ENCODE results near the gene MRGPRG.

Gene MRGPRG

DNA sequence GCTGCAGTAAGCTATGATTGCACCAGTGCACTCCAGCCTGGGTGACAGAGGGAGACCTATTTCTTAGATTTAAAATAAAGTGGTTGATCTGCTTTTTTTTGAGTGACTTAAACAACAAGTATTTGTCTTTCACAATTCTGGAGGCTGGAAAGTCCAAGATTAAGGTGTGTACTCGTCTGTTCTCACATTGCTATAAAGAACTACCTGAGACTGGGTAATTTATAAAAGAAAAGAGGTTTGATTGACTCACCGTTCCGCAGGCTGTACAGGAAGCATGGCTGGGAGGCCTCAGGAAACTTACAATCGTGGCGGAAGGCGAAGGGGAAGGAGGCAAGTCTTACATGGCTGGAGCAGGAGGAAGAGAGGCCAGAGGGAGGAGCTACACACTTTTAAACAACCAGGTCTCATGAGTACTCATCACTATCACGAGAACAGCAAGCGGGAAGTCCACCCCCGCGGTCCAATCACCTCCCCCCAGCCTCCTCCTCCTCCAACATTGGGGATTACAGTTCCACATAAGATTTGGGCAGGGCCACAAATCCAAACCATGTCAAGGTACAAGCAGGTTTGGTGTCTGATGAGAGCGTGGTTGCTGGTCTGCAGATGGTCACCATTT lies 33.8 kb downstream of the MRGPRG start:
- Histone ChIP-seq H3K27ac (ENCODE audit: low read depth, low read length) (no peak overlapping the region), H3K9me3 (ENCODE audit: control insufficient read depth in 1 of 2, low read length in 2 of 2) (no peaks in the 10 kb centered on the region), H3K27me3 (ENCODE audit: control insufficient read depth in 1 of 2, insufficient read depth in 2 of 2, low read length in 2 of 2) (no peaks in the 10 kb centered on the region), H3K4me3 (ENCODE audit: low read depth in 1 of 2, low read length in 2 of 2) (no peak overlapping the region), H3K4me1 (ENCODE audit: control insufficient read depth in 1 of 2, insufficient read depth in 2 of 2, low read length in 2 of 2) (no peaks in the 10 kb centered on the region), H3K9ac (ENCODE audit: low read depth in 1 of 2, low read length in 2 of 2) (no peak overlapping the region), H3K36me3 (ENCODE audit: control insufficient read depth in 1 of 2, insufficient read depth in 2 of 2, low read length in 2 of 2) (no peaks in the 10 kb centered on the region)

DNA sequence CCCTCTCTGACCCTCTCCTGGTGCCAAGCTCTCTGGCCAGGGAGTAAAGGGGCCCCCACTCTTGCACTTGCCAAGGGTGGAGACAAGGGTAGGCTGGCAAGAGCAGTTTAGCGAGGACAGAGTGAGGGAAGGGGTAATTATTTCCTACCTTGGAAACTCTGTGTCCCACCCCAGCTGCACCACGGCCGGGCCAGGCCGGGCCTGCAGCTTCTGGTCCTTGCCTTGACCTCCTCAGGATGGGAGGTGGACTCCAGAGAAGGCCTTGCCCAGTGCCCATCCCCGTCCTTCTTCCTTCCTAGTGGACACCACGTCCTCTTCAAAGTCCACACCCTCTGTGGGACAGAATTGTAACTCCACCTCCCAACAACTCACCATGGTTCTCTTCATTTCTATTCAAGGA lies 35.1 kb downstream of the MRGPRG start:
- Histone ChIP-seq H3K4me3 (ENCODE audit: low read depth in 1 of 2, low read length in 2 of 2) (no peak overlapping the region), H3K9me3 (ENCODE audit: control insufficient read depth in 1 of 2, low read length in 2 of 2) (no peaks in the 10 kb centered on the region), H3K4me1 (ENCODE audit: control insufficient read depth in 1 of 2, insufficient read depth in 2 of 2, low read length in 2 of 2) (no peaks in the 10 kb centered on the region), H3K36me3 (ENCODE audit: control insufficient read depth in 1 of 2, insufficient read depth in 2 of 2, low read length in 2 of 2) (no peaks in the 10 kb centered on the region), H3K27me3 (ENCODE audit: control insufficient read depth in 1 of 2, insufficient read depth in 2 of 2, low read length in 2 of 2) (no peaks in the 10 kb centered on the region), H3K27ac (ENCODE audit: low read depth, low read length) (no peak overlapping the region), H3K9ac (ENCODE audit: low read depth in 1 of 2, low read length in 2 of 2) (no peak overlapping the region)

DNA sequence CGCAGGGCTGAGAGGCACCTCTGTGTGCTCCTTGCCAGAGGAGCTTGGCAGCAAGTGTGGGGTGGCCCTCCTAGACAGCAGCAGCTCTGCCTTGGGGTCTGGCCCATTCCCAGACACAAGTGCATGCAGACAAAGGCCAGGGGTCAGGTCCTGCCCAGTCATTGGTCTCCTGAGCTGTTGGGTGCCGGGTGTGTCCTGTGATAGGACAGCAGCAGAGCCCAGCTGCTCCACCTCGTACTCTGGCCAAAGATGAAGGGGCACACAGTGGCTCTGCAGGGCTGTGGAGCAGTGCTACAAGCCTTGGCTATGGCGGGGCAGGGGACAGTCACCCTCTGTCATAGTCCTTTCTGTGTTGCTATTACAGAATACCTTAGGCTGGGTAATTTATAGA lies 36.2 kb downstream of the MRGPRG start:
- Histone ChIP-seq H3K36me3 (ENCODE audit: control insufficient read depth in 1 of 2, insufficient read depth in 2 of 2, low read length in 2 of 2) (no peaks in the 10 kb centered on the region), H3K4me1 (ENCODE audit: control insufficient read depth in 1 of 2, insufficient read depth in 2 of 2, low read length in 2 of 2) (no peaks in the 10 kb centered on the region), H3K4me3 (ENCODE audit: low read depth in 1 of 2, low read length in 2 of 2) (no peak overlapping the region), H3K27me3 (ENCODE audit: control insufficient read depth in 1 of 2, insufficient read depth in 2 of 2, low read length in 2 of 2) (no peaks in the 10 kb centered on the region), H3K9me3 (ENCODE audit: control insufficient read depth in 1 of 2, low read length in 2 of 2) (no peaks in the 10 kb centered on the region), H3K27ac (ENCODE audit: low read depth, low read length) (no peak overlapping the region), H3K9ac (ENCODE audit: low read depth in 1 of 2, low read length in 2 of 2) (no peak overlapping the region)

DNA sequence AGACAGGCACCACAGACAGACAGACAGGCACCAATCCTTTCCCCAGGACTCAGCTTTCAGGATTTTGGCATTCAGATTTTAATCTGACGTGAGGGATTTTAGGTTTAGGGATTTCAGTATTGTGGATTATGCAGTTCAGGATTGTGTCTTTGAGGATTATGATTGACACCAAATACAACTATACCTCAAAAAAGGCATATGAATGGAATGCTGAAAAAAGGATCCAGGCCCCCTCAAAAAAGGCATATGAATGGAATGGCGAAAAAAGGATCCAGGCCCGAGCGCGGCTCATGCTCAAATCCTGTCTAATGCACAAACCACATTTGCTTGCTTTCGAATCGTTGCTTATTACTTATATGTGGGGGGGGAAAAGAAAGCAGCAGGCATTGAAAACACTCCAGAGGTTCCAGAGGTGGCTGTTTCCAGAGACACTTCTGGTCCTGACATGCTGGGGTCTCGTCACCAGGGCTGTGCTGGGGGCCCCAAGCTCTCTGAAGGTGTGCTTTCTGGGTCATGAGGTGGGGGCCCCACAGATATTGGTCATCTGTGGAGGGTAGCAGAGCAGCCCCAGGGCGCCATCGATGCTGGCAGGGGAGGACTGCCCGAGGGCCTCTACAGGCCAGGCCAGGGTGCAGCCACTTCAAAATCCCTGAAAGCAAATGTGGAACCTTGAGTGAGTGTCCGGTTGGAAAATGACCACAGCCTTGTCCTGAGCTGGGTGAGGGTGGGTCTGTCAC lies 36.7 kb downstream of the MRGPRG start:
- no peaks in the 10 kb centered on the region for H3K27me3 ChIP-seq (ENCODE audit: control insufficient read depth in 1 of 2, insufficient read depth in 2 of 2, low read length in 2 of 2)
- H3K27ac ChIP-seq (ENCODE audit: low read depth, low read length), result no peak overlapping the region
- H3K4me1 ChIP-seq (ENCODE audit: control insufficient read depth in 1 of 2, insufficient read depth in 2 of 2, low read length in 2 of 2), result no peaks in the 10 kb centered on the region
- H3K36me3 ChIP-seq (ENCODE audit: control insufficient read depth in 1 of 2, insufficient read depth in 2 of 2, low read length in 2 of 2), result no peaks in the 10 kb centered on the region
- no peak overlapping the region for H3K4me3 ChIP-seq (ENCODE audit: low read depth in 1 of 2, low read length in 2 of 2)
- H3K9me3 ChIP-seq (ENCODE audit: control insufficient read depth in 1 of 2, low read length in 2 of 2), result no peaks in the 10 kb centered on the region
- H3K9ac ChIP-seq (ENCODE audit: low read depth in 1 of 2, low read length in 2 of 2), result no peak overlapping the region

DNA sequence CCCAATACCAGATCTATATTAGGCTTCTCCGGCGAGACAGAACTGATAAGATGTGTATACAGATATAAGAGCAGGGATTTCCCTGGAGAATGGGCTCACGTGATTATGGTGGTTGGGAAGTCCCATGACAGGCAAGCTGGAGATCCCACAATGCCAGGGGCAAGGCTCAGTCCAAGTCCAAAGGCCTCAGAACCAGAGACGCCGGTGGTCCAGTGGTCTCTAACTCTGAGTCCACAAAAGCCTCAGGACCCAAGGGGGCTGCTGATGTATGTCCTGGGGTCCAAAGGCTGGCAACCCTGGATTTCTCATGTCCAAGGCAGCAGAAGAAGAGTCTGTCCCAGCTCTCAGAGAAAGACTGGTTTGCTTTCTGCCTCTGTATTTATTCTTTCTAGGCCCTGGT lies 37.7 kb downstream of the MRGPRG start:
- Histone ChIP-seq H3K9me3 (ENCODE audit: control insufficient read depth in 1 of 2, low read length in 2 of 2) (peaks cover 4 to 6% of the 10 kb centered on the region in 2 donors), H3K4me3 (ENCODE audit: low read depth in 1 of 2, low read length in 2 of 2) (no peak overlapping the region), H3K27me3 (ENCODE audit: control insufficient read depth in 1 of 2, insufficient read depth in 2 of 2, low read length in 2 of 2) (no peaks in the 10 kb centered on the region), H3K36me3 (ENCODE audit: control insufficient read depth in 1 of 2, insufficient read depth in 2 of 2, low read length in 2 of 2) (no peaks in the 10 kb centered on the region), H3K4me1 (ENCODE audit: control insufficient read depth in 1 of 2, insufficient read depth in 2 of 2, low read length in 2 of 2) (no peaks in the 10 kb centered on the region), H3K9ac (ENCODE audit: low read depth in 1 of 2, low read length in 2 of 2) (no peak overlapping the region), H3K27ac (ENCODE audit: low read depth, low read length) (no peak overlapping the region)

DNA sequence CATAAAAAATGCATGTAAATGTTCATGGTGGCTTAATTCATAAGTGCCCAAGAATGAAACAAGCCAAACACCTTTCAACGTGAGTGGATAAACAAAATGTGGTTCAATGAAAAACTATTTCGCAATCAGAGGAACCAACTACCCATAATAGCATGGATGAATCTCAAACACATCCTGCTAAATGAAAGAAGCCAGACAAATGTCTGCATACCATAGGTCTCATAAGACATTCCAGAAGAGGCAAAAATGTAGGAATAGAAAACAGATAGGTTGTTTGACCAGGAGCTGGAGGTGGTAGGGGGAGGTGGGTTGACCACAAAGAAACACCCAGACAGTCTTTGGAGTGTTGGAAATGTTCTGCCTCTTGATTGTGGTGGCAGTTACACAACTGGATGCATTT lies 40.3 kb downstream of the MRGPRG start:
- Histone ChIP-seq H3K9me3 (ENCODE audit: control insufficient read depth in 1 of 2, low read length in 2 of 2) (peaks cover 6% of the 10 kb centered on the region in 2 donors), H3K27me3 (ENCODE audit: control insufficient read depth in 1 of 2, insufficient read depth in 2 of 2, low read length in 2 of 2) (no peaks in the 10 kb centered on the region), H3K4me3 (ENCODE audit: low read depth in 1 of 2, low read length in 2 of 2) (no peak overlapping the region), H3K36me3 (ENCODE audit: control insufficient read depth in 1 of 2, insufficient read depth in 2 of 2, low read length in 2 of 2) (no peaks in the 10 kb centered on the region), H3K4me1 (ENCODE audit: control insufficient read depth in 1 of 2, insufficient read depth in 2 of 2, low read length in 2 of 2) (no peaks in the 10 kb centered on the region), H3K9ac (ENCODE audit: low read depth in 1 of 2, low read length in 2 of 2) (no peak overlapping the region), H3K27ac (ENCODE audit: low read depth, low read length) (no peak overlapping the region)

DNA sequence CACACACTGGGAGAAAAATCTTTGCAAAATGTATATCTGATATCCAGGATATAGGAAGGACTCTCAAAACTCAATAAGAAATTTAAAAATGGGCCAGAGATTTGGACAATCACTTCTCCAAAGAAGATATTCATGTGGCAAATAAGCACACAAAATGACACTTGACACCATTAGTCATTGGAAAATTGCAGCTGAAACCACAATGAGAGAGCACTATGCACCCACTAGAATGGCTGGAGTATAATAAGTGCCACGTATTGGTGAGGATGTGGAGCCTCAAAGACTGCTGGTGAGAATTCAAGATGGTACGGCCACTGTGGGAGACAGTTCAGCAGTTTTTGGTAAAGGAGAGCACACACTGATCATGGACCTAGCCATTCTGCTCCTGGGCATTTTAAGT lies 40.7 kb downstream of the MRGPRG start:
- no peak overlapping the region for H3K9ac ChIP-seq (ENCODE audit: low read depth in 1 of 2, low read length in 2 of 2)
- no peak overlapping the region for H3K27ac ChIP-seq (ENCODE audit: low read depth, low read length)
- H3K36me3 ChIP-seq (ENCODE audit: control insufficient read depth in 1 of 2, insufficient read depth in 2 of 2, low read length in 2 of 2), result no peaks in the 10 kb centered on the region
- H3K9me3 ChIP-seq (ENCODE audit: control insufficient read depth in 1 of 2, low read length in 2 of 2), result peaks cover 6% of the 10 kb centered on the region in 2 donors
- no peaks in the 10 kb centered on the region for H3K27me3 ChIP-seq (ENCODE audit: control insufficient read depth in 1 of 2, insufficient read depth in 2 of 2, low read length in 2 of 2)
- no peak overlapping the region for H3K4me3 ChIP-seq (ENCODE audit: low read depth in 1 of 2, low read length in 2 of 2)
- H3K4me1 ChIP-seq (ENCODE audit: control insufficient read depth in 1 of 2, insufficient read depth in 2 of 2, low read length in 2 of 2), result no peaks in the 10 kb centered on the region

DNA sequence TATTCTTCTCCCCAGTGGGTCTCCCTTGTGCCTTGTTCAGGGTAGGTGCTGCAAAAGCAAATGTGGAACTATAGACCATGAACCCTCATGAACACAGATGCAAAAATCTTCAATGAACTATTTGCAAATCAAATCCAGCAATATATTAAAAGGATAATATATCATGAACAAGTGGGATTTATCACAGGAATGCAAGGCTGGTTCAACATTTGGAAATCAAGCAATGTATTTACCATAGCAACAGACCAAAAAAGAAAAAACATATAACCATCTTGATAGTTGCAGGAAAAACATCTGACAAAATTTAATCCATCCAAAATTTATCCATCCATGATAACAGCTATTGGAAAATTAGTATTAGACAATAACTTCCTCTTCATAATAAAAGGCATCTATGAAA lies 42.1 kb downstream of the MRGPRG start:
- H3K27me3 ChIP-seq (ENCODE audit: control insufficient read depth in 1 of 2, insufficient read depth in 2 of 2, low read length in 2 of 2), result peaks cover 0 to 5% of the 10 kb centered on the region in 2 donors
- no peak overlapping the region for H3K9ac ChIP-seq (ENCODE audit: low read depth in 1 of 2, low read length in 2 of 2)
- no peaks in the 10 kb centered on the region for H3K36me3 ChIP-seq (ENCODE audit: control insufficient read depth in 1 of 2, insufficient read depth in 2 of 2, low read length in 2 of 2)
- H3K9me3 ChIP-seq (ENCODE audit: control insufficient read depth in 1 of 2, low read length in 2 of 2), result peaks cover 6% of the 10 kb centered on the region in 2 donors
- H3K27ac ChIP-seq (ENCODE audit: low read depth, low read length), result no peak overlapping the region
- H3K4me3 ChIP-seq (ENCODE audit: low read depth in 1 of 2, low read length in 2 of 2), result no peak overlapping the region
- H3K4me1 ChIP-seq (ENCODE audit: control insufficient read depth in 1 of 2, insufficient read depth in 2 of 2, low read length in 2 of 2), result no peaks in the 10 kb centered on the region

DNA sequence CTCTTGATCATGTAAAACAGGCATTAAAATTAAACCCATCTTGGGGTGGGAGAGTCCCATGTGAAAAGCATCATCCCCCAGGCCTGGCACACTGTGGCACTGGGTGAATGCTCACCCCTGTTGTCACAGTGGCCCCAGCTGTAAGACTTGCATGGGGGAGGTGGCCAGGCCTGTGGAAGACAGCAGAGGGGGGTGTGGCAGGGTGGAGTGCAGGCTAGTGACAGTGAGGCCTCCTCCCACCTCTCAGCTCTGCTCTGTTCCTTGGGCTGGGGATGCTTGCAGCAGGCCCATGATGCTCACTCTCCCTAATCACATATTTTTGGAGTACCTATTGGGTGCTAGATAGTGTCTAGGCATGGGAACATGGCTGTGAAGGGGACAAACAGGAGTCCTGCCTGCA lies 43.4 kb downstream of the MRGPRG start:
- H3K9me3 ChIP-seq (ENCODE audit: control insufficient read depth in 1 of 2, low read length in 2 of 2), result peaks cover 6% of the 10 kb centered on the region in 2 donors
- no peaks in the 10 kb centered on the region for H3K4me1 ChIP-seq (ENCODE audit: control insufficient read depth in 1 of 2, insufficient read depth in 2 of 2, low read length in 2 of 2)
- no peak overlapping the region for H3K4me3 ChIP-seq (ENCODE audit: low read depth in 1 of 2, low read length in 2 of 2)
- no peak overlapping the region for H3K27ac ChIP-seq (ENCODE audit: low read depth, low read length)
- H3K27me3 ChIP-seq (ENCODE audit: control insufficient read depth in 1 of 2, insufficient read depth in 2 of 2, low read length in 2 of 2), result peaks cover 6 to 14% of the 10 kb centered on the region in 2 donors
- no peaks in the 10 kb centered on the region for H3K36me3 ChIP-seq (ENCODE audit: control insufficient read depth in 1 of 2, insufficient read depth in 2 of 2, low read length in 2 of 2)
- no peak overlapping the region for H3K9ac ChIP-seq (ENCODE audit: low read depth in 1 of 2, low read length in 2 of 2)

DNA sequence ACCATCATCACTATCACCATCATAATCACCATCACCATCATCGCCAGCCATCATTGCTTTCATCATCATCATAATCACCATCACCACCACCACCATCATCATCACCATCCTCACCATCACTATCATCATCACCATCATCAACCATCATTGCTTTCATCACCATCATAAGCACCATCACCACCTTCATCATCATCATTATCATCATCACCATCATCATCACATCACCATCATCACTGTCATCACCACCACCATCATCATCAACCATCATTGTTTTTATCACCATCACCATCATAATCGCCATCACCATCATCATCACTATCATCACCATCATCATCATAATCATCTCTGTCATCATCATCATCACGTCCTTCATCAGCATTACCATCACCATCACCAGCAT lies 44.2 kb downstream of the MRGPRG start:
- Histone ChIP-seq H3K27ac (ENCODE audit: low read depth, low read length) (no peak overlapping the region), H3K4me1 (ENCODE audit: control insufficient read depth in 1 of 2, insufficient read depth in 2 of 2, low read length in 2 of 2) (peaks cover 1 to 2% of the 10 kb centered on the region in 2 donors), H3K4me3 (ENCODE audit: low read depth in 1 of 2, low read length in 2 of 2) (no peak overlapping the region), H3K9ac (ENCODE audit: low read depth in 1 of 2, low read length in 2 of 2) (no peak overlapping the region), H3K9me3 (ENCODE audit: control insufficient read depth in 1 of 2, low read length in 2 of 2) (peaks cover 6% of the 10 kb centered on the region in 2 donors), H3K27me3 (ENCODE audit: control insufficient read depth in 1 of 2, insufficient read depth in 2 of 2, low read length in 2 of 2) (peaks cover 7 to 22% of the 10 kb centered on the region in 2 donors), H3K36me3 (ENCODE audit: control insufficient read depth in 1 of 2, insufficient read depth in 2 of 2, low read length in 2 of 2) (no peaks in the 10 kb centered on the region)

Measured in duodenal mucosa (tissue), 2 donors.